GM18505 (cell line): ENCODE measurements around the gene GPR31.
"Not testable (repeated sequence)": the region's sequence is repeated elsewhere in the genome, so short reads cannot be mapped to it uniquely, and the experiment has no call there.

Source experiments
- ATAC-seq: cut with Tn5 transposase; IDR thresholded peaks from one replicate; pipeline ENCODE4 v1.9.1; 2021; ENCODE audit not compliant: unreplicated experiment
- POLR2A ChIP-seq: IDR thresholded peaks from 4 replicates; pipeline ENCODE4 v1.6.1; 2011; ENCODE audit warnings: borderline replicate concordance; ENCODE audit not compliant: insufficient read depth, insufficient read length; ENCODE audit errors: extremely low read depth

GPR31 gene

GRCh38 chr6:167157863-167158262, at the start of gene GPR31:
Gene GPR31, minus strand, starts transcription at chr6:167157980. Its CDS starts 149 bp downstream, at chr6:167157831.
- no peak for TF ChIP-seq POLR2A
- ATAC-seq, result no peak

- TF ChIP-seq POLR2A, result no peak
- no peak for ATAC-seq
These were observed 49.7 kb upstream of the GPR31 start for GRCh38 chr6:167207527-167207926.

GRCh38 chr6:167205316-167205715, 47.5 kb upstream of the GPR31 start:
- not testable (repeated sequence) for ATAC-seq

- not testable (repeated sequence) for ATAC-seq
These were observed 46.2 kb upstream of the GPR31 start for GRCh38 chr6:167204059-167204348.

- not testable (repeated sequence) for ATAC-seq
These were observed 45.7 kb upstream of the GPR31 start for GRCh38 chr6:167203261-167204058.

- ATAC-seq, result not testable (repeated sequence)
These were observed 44.8 kb upstream of the GPR31 start for GRCh38 chr6:167202613-167203012.

GRCh38 chr6:167200806-167201205, 43.0 kb upstream of the GPR31 start:
- no peak for ATAC-seq
- TF ChIP-seq POLR2A, result no peak

- ATAC-seq, result not testable (repeated sequence)
These were observed 38.3 kb upstream of the GPR31 start for GRCh38 chr6:167195941-167196610.

GRCh38 chr6:167193515-167194125, 35.8 kb upstream of the GPR31 start:
- not testable (repeated sequence) for ATAC-seq

- not testable (repeated sequence) for ATAC-seq
These were observed 33.3 kb upstream of the GPR31 start for GRCh38 chr6:167191043-167191583.

- ATAC-seq, result not testable (repeated sequence)
These were observed 29.5 kb upstream of the GPR31 start for GRCh38 chr6:167187275-167187674.

GRCh38 chr6:167185101-167185500, 27.3 kb upstream of the GPR31 start:
- ATAC-seq, result not testable (repeated sequence)

- peak; percentile 74 for ATAC-seq
These were observed 25.1 kb upstream of the GPR31 start for GRCh38 chr6:167182913-167183314.

GRCh38 chr6:167181351-167181750, 23.6 kb upstream of the GPR31 start:
- not testable (repeated sequence) for ATAC-seq

GRCh38 chr6:167180086-167180485, 22.3 kb upstream of the GPR31 start:
- not testable (repeated sequence) for ATAC-seq

GRCh38 chr6:167178896-167179655, 21.3 kb upstream of the GPR31 start:
- not testable (repeated sequence) for ATAC-seq

GRCh38 chr6:167177271-167177670, 19.5 kb upstream of the GPR31 start:
- not testable (repeated sequence) for ATAC-seq

- not testable (repeated sequence) for ATAC-seq
These were observed 14.2 kb upstream of the GPR31 start for GRCh38 chr6:167172011-167172410.

GRCh38 chr6:167171300-167171699, 13.5 kb upstream of the GPR31 start:
- ATAC-seq, result not testable (repeated sequence)

GRCh38 chr6:167169867-167170266, 12.1 kb upstream of the GPR31 start:
- not testable (repeated sequence) for ATAC-seq
